WTC11 (cell line): ENCODE results near the gene CPNE5.

Source experiments
- CTCF ChIP-seq: fragments of 200-600 bp; IDR thresholded peaks from 2 replicates; pipeline ENCODE4 v1.8.0; 2022; ENCODE audit warnings: antibody characterized with exemption
- GABPB1 ChIP-seq: sonication (generic); formaldehyde crosslinking; IDR thresholded peaks from 2 replicates; pipeline ENCODE4 v1.8.1; 2023; ENCODE audit warnings: mild to moderate bottlenecking, missing genetic modification reagents
- ZNF416 ChIP-seq: fragments of 250-450 bp; sonication (Bioruptor Pico); IDR thresholded peaks from 2 replicates; pipeline ENCODE4 v1.9.0; 2021; ENCODE audit warnings: mild to moderate bottlenecking, inconsistent platforms

GRCh38 chr6:36769676-36770499 is 69.4 kb downstream of the CPNE5 start:
- TF ChIP-seq CTCF (no peak), ZNF416 (CRISPR knock-in tag) (no peak), GABPB1 (CRISPR knock-in tag) (no peak)
